GM18519 (cell line): ENCODE data around the gene CHKB.
A peak's percentile ranks its signal among the peaks of the same experiment; 100 is the strongest.
"Not testable (repeated sequence)": the region's sequence is repeated elsewhere in the genome, so short reads cannot be mapped to it uniquely, and the experiment has no call there.

Experiments used
- ATAC-seq: cut with Tn5 transposase; IDR thresholded peaks from one replicate; pipeline ENCODE4 v1.9.1; 2021; ENCODE audit warnings: mild to moderate bottlenecking, moderate library complexity; ENCODE audit not compliant: unreplicated experiment, low FRiP score

Gene CHKB

GRCh38 chr22:50582493-50583293 is at the start of gene CHKB:
CHKB (minus strand) TSS chr22:50582849; CDS start chr22:50582781, 68 bp downstream.
- ATAC-seq: peak; percentile 81

DNA sequence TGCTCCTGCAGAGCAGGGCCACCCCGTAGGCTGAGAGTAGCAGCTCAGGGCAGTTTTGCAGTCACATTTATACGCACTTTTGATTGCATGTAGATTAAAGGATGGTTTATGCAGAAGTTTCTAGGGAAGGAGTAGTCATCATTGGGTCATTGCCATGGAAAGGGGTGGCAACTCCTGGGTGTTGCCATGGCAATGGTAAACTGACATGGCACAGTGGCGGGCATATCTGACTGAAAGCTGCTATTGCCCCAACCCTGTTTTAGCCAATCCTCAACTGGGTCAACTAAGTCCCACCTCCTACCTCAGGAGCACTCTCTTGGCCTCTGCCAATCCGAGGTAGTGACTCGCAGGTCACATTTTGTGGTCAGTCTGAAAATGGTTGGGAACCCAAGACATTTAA is 47.7 kb upstream of the CHKB start:
- no peak for ATAC-seq

DNA sequence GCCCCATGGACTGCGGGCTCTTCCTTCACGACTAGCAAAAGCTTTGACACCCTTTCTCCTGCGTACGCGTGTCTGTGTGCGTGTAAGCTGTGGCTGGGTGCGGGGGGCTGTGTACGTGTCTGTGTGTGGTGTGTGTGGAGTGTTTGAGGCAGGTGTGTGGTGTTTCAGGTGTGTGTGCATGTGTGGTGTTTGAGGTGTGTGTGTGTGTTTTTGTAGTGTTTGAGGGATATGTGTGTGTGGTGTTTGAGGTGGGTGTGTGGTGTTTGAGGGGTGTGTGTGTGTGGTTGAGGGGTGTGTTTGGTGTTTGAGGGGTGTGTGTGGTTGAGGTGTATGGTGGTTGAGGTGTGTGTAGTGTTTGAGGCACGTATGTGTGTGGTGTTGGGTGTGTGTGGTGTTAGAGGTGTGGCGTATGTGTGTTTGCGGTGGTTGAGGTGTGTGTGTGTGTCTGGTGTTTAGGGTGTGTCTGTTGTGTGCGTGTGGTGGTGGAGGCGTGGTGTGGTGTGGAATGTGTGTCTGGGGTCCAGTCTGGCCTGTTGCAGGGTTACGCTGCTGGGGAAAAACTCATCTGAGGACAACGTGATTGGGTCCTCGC is 46.0 kb upstream of the CHKB start:
- ATAC-seq: no peak

DNA sequence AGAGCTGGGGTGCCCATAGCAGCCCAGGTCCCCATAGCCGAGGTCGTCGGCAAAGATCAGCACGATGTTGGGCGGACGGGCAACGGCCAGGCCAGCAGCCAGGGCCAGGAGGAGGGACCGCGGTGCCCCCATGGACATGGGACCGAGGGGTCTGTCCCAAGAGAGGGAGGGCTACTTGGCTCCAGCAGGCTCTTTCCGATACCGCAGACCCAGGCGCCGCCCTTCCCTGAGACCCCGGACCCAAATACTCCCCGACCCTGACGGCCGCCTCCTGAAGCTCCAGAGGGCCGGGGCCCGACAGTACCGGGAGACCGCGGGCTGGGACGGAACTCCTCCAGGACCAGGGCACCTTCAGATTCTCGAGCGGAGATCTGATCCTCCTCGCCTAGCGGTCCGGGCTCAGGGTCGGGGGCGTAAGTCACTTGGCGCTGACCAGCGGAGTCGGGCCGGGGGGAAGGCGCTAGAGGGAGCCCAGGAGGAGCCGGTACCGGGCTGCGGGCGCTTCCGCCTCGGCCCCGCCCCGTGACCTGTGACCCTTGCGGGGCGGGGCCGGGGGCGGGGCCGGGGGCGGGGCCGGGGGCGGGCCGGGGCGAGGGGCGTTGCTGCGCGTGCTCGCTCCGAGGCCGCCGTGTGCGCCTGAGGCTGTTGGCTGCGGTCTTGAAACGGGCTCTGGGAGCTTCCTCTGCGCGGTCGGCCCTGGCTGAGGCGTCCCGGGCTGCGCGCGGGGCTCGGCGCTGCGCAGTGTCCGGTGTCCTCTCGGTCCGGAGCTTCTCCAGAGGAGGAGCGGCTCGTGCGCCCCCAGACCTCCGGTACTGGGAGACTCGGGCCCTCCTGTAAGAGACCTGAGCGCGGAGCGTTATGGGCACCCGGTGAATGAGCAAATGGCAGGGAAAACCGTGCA is 45.2 kb upstream of the CHKB start, which contains the start of gene ARSA:
TSS of gene ARSA (minus strand) at position 511 of the 901 bp plus-strand sequence. CDS start at position 138, 373 bp downstream.
- peak; percentile 49 for ATAC-seq

DNA sequence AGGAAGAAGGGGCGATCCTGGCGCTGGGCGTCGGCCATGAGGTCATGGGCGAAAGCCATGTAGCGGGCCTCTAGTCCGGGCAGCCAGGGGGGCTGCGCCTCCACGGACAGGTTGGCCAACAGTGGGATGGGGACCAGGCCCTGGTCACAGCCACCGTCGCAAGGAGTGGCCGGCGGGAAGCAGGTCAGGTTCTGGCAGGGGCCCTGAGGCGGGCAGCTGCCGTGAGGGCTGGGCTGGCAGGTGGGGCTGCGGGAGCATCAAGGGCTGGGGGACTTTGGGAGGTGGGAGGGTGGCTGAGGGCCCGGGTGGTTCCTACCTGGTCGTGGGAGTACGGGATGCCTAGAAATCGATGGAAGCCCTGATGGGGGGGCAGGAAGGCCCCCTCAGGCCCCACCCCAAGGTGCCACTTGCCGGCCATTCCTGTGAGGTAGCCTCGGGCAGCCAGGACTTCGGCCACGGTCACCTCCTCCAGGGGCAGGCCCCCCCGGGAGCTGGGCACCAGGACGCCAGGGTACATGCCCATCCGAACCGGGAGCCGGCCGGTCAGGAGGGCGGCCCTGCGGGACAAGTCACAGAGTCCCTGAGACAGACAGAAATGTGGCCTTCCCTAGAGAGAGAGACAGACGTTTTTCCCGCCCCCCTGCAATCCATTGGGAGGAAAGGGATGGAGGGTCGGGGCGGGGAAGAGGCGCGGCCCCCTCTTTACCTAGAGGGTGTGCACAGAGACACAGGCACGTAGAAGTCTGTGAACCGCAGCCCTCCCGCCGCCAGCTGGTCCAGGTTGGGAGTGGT is 44.4 kb upstream of the CHKB start:
- ATAC-seq: no peak

- ATAC-seq: no peak
These were observed 43.7 kb upstream of the CHKB start for GRCh38 chr22:50626314-50626849.

- ATAC-seq: no peak
These were observed 43.1 kb upstream of the CHKB start for GRCh38 chr22:50625568-50626313.

DNA sequence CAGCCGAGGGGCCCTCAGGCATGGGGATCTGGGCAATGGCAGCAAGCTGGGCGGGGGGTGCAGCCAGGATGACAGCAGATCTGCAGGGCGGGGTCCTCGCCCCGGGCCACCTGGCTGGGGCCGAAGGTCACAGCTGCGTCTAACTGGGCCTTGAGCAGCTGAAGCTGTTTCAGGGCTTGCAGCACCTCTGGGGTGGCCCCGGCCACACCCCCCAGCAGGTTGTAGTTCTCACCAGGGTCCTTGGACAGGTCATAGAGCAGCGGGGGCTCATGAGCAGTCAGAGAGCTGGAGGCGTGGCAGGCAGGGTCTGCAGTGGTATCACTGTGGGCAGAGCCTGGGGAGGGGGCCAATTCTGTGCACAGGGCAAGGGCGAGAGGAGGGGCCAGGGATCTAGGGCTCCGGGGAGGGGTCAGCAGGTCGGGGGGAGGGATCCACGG is 42.5 kb upstream of the CHKB start:
- ATAC-seq: no peak

DNA sequence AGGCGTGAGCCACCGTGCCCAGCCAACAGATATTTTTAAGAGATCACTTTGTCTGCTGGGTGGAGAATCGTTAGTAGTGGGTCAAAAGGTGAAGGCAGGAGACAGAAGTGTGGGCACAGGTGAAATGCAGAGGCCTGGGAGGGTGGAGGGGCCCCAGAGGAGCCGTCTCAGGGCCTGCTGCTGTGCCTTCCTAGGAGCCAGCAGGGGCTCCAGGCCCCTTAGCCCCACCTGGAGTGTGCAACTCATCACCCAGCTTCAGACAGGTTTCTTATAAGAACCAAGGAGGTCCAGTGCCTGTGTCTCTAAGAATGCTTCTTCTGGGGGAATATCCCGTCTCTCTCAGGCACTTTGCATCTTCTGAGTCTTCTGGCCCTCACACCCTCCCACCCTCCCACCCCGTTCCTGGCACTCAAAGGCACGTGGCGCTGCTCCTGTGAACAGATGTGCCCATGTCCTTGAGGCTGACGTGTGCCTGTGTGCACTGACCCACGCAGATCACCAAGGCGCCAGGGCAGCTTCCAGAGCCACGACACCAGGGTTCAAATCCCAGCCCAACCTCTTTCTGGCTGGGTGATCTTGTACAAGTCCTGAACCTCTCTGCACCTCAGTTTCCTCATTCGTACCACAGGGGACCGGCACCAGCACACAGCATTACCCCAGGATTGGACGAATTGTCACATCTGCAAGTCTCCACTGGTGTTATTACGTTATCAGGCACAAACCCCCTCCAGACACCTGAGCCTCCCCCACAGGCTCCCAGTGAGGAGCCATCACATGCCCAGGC is 41.9 kb upstream of the CHKB start:
- ATAC-seq: no peak

- no peak for ATAC-seq
These were observed 40.2 kb upstream of the CHKB start for GRCh38 chr22:50622723-50623327.

GRCh38 chr22:50621948-50622722 is 39.5 kb upstream of the CHKB start:
- ATAC-seq: no peak

DNA sequence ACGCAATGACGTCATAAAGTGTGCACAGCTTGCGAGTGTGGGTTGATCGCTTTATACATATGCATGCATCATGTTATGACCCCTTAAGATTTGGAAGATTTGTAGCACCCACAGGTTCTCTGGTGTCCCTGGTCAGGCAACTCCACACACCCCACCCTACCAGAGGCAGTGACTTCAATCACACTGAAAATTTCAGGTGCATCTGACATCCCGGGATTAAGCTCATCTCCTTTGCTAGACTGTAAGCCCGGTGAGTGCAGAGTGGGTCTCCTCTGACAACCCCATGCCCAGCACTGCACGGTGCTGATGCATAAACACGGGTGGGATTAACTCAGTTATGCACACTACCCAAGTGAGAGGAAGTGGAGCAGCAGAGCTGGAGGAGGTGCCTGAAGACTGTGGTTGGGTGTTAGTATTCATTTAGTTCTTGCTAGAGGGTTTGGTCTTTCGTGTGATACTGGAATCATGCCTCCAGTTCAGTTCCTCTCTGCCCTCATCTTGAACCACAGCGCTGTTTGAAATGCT is 38.8 kb upstream of the CHKB start:
- ATAC-seq: no peak

DNA sequence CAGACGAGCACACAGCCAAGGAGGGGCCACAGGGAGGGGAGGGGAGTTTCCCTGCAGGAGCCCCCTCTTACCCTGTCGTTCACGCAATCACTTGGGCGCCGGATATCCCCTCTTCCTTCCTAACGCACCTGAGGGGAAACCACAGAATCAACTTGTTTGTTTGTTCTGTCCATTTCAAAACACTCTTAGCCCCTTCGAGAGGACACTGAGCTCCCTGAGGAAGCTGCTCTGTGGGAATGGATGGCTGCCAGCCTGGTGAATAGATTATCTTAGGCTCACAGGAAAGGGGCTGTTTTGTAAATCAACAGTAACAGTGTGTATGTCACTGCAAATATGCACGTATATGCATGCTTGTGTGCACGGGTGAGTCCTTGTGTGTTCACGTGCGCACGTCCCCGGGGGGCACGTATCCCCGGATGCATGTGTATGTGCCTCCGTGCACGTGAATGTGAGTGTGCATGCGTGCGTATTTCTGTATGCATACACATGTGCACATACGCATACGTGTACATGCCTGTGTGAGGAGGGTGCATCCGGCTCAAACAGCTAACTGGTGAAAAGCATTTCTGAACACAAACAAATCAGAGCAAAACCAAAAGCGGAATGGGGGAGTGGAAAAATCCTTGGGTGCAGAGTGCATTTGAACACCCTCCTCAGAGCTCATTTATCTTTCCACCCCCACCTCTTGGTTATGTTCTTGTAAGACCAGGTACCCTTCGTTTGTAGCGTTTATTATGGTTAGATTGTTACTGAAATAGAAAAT is 38.1 kb upstream of the CHKB start:
- ATAC-seq: no peak

DNA sequence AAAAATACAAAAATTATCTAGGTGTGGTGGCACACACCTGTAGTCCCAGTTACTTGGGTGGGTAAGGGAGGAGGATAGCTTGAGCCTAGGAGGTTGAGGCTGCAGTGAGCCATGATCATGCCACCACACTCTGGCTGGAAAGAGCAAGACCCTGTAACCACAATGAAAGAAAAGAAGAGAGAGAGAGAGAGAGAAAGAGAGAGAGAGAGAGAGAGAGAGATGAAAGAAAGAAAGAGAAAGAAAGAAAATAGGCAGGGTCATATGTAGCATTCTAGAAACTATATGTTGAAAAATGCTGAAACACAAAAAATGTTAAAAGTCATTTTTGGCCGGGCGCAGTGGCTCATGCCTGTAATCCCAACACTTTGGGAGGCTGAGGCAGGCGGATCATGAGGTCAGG is 31.6 kb upstream of the CHKB start:
- not testable (repeated sequence) for ATAC-seq

GRCh38 chr22:50613291-50613981 is 30.8 kb upstream of the CHKB start:
- no peak for ATAC-seq
